HEK293 (cell line): Measurements from ENCODE around the gene RNASE4.

ENCODE experiments used
- GLIS1 ChIP-seq: fragments of 450-650 bp; formaldehyde crosslinking; IDR thresholded peaks from 2 replicates; pipeline ENCODE4 v1.5.1; 2016; ENCODE audit warnings: missing biosample characterization, missing genetic modification characterization
- INSM2 ChIP-seq: fragments of 450-650 bp; formaldehyde crosslinking; IDR thresholded peaks from 2 replicates; pipeline ENCODE4 v1.5.1; 2016; ENCODE audit warnings: missing biosample characterization, missing genetic modification characterization
- KLF1 ChIP-seq: fragments of 450-650 bp; formaldehyde crosslinking; IDR thresholded peaks from 2 replicates; pipeline ENCODE4 v1.5.1; 2016; ENCODE audit warnings: missing biosample characterization, missing genetic modification characterization
- PRDM1 ChIP-seq: fragments of 450-650 bp; formaldehyde crosslinking; IDR thresholded peaks from 2 replicates; pipeline ENCODE4; 2016; ENCODE audit warnings: missing biosample characterization, missing genetic modification characterization
- RBAK ChIP-seq: fragments of 450-650 bp; formaldehyde crosslinking; IDR thresholded peaks from 2 replicates; pipeline ENCODE4 v1.5.1; 2016; ENCODE audit warnings: missing biosample characterization, missing genetic modification characterization
- SCRT2 ChIP-seq: fragments of 450-650 bp; formaldehyde crosslinking; IDR thresholded peaks from 2 replicates; pipeline ENCODE4 v1.5.1; 2016; ENCODE audit warnings: missing biosample characterization, missing genetic modification characterization
- SP2 ChIP-seq: fragments of 450-650 bp; formaldehyde crosslinking; IDR thresholded peaks from 2 replicates; pipeline ENCODE4 v1.5.1; 2016; ENCODE audit warnings: missing biosample characterization, missing genetic modification characterization
- SP7 ChIP-seq: fragments of 450-650 bp; formaldehyde crosslinking; IDR thresholded peaks from 2 replicates; pipeline ENCODE4 v1.5.1; 2016; ENCODE audit warnings: missing biosample characterization, missing genetic modification characterization
- WT1 ChIP-seq: fragments of 450-650 bp; formaldehyde crosslinking; IDR thresholded peaks from 2 replicates; pipeline ENCODE4 v1.5.1; 2016; ENCODE audit warnings: missing biosample characterization, missing genetic modification characterization
- ZBTB20 ChIP-seq: fragments of 450-650 bp; formaldehyde crosslinking; IDR thresholded peaks from 2 replicates; pipeline ENCODE4 v1.5.1; 2016; ENCODE audit warnings: missing biosample characterization, missing genetic modification characterization
- ZBTB8A ChIP-seq: fragments of 450-650 bp; formaldehyde crosslinking; IDR thresholded peaks from 2 replicates; pipeline ENCODE4 v1.5.1; 2016; ENCODE audit warnings: missing biosample characterization, missing genetic modification characterization
- ZNF133 ChIP-seq: fragments of 450-650 bp; formaldehyde crosslinking; IDR thresholded peaks from 2 replicates; pipeline ENCODE4 v1.5.1; 2016; ENCODE audit warnings: missing biosample characterization, missing genetic modification characterization
- ZNF138 ChIP-seq: fragments of 450-650 bp; formaldehyde crosslinking; IDR thresholded peaks from 2 replicates; pipeline ENCODE4 v1.5.1; 2016; ENCODE audit warnings: missing biosample characterization, missing genetic modification characterization, borderline replicate concordance
- ZNF146 ChIP-seq: fragments of 450-650 bp; formaldehyde crosslinking; IDR thresholded peaks from 2 replicates; pipeline ENCODE4 v1.5.1; 2016; ENCODE audit warnings: missing biosample characterization, missing genetic modification characterization
- ZNF155 ChIP-seq: fragments of 450-650 bp; formaldehyde crosslinking; IDR thresholded peaks from 2 replicates; pipeline ENCODE4 v1.5.1; 2016; ENCODE audit warnings: missing biosample characterization, missing genetic modification characterization
- ZNF221 ChIP-seq: fragments of 450-650 bp; formaldehyde crosslinking; IDR thresholded peaks from 2 replicates; pipeline ENCODE4 v1.5.1; 2017; ENCODE audit warnings: missing biosample characterization, missing genetic modification characterization, borderline replicate concordance
- ZNF24 ChIP-seq: fragments of 450-650 bp; formaldehyde crosslinking; IDR thresholded peaks from 2 replicates; pipeline ENCODE4 v1.5.1; 2016; ENCODE audit warnings: missing biosample characterization, missing genetic modification characterization
- ZNF266 ChIP-seq: fragments of 450-650 bp; formaldehyde crosslinking; IDR thresholded peaks from 2 replicates; pipeline ENCODE4 v1.5.1; 2016; ENCODE audit warnings: missing biosample characterization, missing genetic modification characterization, low read depth
- ZNF311 ChIP-seq: fragments of 450-650 bp; formaldehyde crosslinking; IDR thresholded peaks from 2 replicates; pipeline ENCODE4 v1.5.1; 2017; ENCODE audit warnings: missing biosample characterization, missing genetic modification characterization, borderline replicate concordance
- ZNF335 ChIP-seq: fragments of 450-650 bp; formaldehyde crosslinking; conservative IDR thresholded peaks from 2 replicates; pipeline ENCODE4 v1.5.1; 2016; ENCODE audit warnings: missing biosample characterization, missing genetic modification characterization
- ZNF341 ChIP-seq: fragments of 450-650 bp; formaldehyde crosslinking; IDR thresholded peaks from 2 replicates; pipeline ENCODE4; 2016; ENCODE audit warnings: low read depth, missing biosample characterization, missing genetic modification characterization
- ZNF394 ChIP-seq: fragments of 450-650 bp; formaldehyde crosslinking; IDR thresholded peaks from 2 replicates; pipeline ENCODE4 v1.5.1; 2016; ENCODE audit warnings: missing biosample characterization, missing genetic modification characterization, mild to moderate bottlenecking, moderate library complexity, borderline replicate concordance
- ZNF501 ChIP-seq: fragments of 450-650 bp; formaldehyde crosslinking; IDR thresholded peaks from 2 replicates; pipeline ENCODE4 v1.5.1; 2016; ENCODE audit warnings: missing biosample characterization, missing genetic modification characterization
- ZNF514 ChIP-seq: fragments of 450-650 bp; formaldehyde crosslinking; IDR thresholded peaks from 2 replicates; pipeline ENCODE4 v1.5.1; 2016; ENCODE audit warnings: missing biosample characterization, missing genetic modification characterization
- ZNF530 ChIP-seq: fragments of 450-650 bp; formaldehyde crosslinking; IDR thresholded peaks from 2 replicates; pipeline ENCODE4 v1.5.1; 2016; ENCODE audit warnings: low read depth, missing biosample characterization, missing genetic modification characterization
- ZNF544 ChIP-seq: fragments of 450-650 bp; formaldehyde crosslinking; IDR thresholded peaks from 2 replicates; pipeline ENCODE4 v1.5.0; 2017; ENCODE audit warnings: missing biosample characterization, missing genetic modification characterization
- ZNF571 ChIP-seq: fragments of 450-650 bp; formaldehyde crosslinking; IDR thresholded peaks from 2 replicates; pipeline ENCODE4 v1.5.0; 2017; ENCODE audit warnings: missing biosample characterization, missing genetic modification characterization
- ZNF596 ChIP-seq: fragments of 450-650 bp; IDR thresholded peaks from 2 replicates; pipeline ENCODE4 v1.5.0; 2018; ENCODE audit warnings: missing biosample characterization, mild to moderate bottlenecking, missing genetic modification characterization, moderate library complexity
- ZNF600 ChIP-seq: fragments of 450-650 bp; formaldehyde crosslinking; IDR thresholded peaks from 2 replicates; pipeline ENCODE4 v1.5.1; 2016; ENCODE audit warnings: missing biosample characterization, missing genetic modification characterization
- ZNF629 ChIP-seq: fragments of 450-650 bp; formaldehyde crosslinking; IDR thresholded peaks from 2 replicates; pipeline ENCODE4 v1.5.1; 2017; ENCODE audit warnings: missing biosample characterization, missing genetic modification characterization
- ZNF664 ChIP-seq: fragments of 450-650 bp; formaldehyde crosslinking; IDR thresholded peaks from 2 replicates; pipeline ENCODE4 v1.5.1; 2016; ENCODE audit warnings: missing biosample characterization, missing genetic modification characterization
- ZNF701 ChIP-seq: fragments of 450-650 bp; formaldehyde crosslinking; IDR thresholded peaks from 2 replicates; pipeline ENCODE4 v1.5.1; 2016; ENCODE audit warnings: missing biosample characterization, missing genetic modification characterization
- ZNF76 ChIP-seq: fragments of 450-650 bp; formaldehyde crosslinking; IDR thresholded peaks from 2 replicates; pipeline ENCODE4; 2016; ENCODE audit warnings: low read depth, missing biosample characterization, missing genetic modification characterization, borderline replicate concordance
- ZNF776 ChIP-seq: fragments of 450-650 bp; formaldehyde crosslinking; IDR thresholded peaks from 2 replicates; pipeline ENCODE4 v1.5.0; 2017; ENCODE audit warnings: missing biosample characterization, missing genetic modification characterization, borderline replicate concordance
- ZNF792 ChIP-seq: fragments of 450-650 bp; formaldehyde crosslinking; IDR thresholded peaks from 2 replicates; pipeline ENCODE4 v1.5.1; 2016; ENCODE audit warnings: missing biosample characterization, missing genetic modification characterization
- ZNF837 ChIP-seq: fragments of 450-650 bp; formaldehyde crosslinking; IDR thresholded peaks from 2 replicates; pipeline ENCODE4 v1.5.1; 2016; ENCODE audit warnings: missing biosample characterization, missing genetic modification characterization
- ZSCAN16 ChIP-seq: fragments of 450-650 bp; formaldehyde crosslinking; IDR thresholded peaks from 2 replicates; pipeline ENCODE4 v1.5.1; 2016; ENCODE audit warnings: missing biosample characterization, missing genetic modification characterization
- TF ChIP-seq, protein P1 (sequence below): fragments of 450-650 bp; formaldehyde crosslinking; IDR thresholded peaks from 2 replicates; pipeline ENCODE4 v1.5.1; 2017; ENCODE audit warnings: missing biosample characterization, missing genetic modification characterization
- TF ChIP-seq, protein P2 (sequence below): fragments of 450-650 bp; formaldehyde crosslinking; IDR thresholded peaks from 2 replicates; pipeline ENCODE4 v1.5.1; 2016; ENCODE audit warnings: missing biosample characterization, missing genetic modification characterization

The RNASE4 gene

DNA sequence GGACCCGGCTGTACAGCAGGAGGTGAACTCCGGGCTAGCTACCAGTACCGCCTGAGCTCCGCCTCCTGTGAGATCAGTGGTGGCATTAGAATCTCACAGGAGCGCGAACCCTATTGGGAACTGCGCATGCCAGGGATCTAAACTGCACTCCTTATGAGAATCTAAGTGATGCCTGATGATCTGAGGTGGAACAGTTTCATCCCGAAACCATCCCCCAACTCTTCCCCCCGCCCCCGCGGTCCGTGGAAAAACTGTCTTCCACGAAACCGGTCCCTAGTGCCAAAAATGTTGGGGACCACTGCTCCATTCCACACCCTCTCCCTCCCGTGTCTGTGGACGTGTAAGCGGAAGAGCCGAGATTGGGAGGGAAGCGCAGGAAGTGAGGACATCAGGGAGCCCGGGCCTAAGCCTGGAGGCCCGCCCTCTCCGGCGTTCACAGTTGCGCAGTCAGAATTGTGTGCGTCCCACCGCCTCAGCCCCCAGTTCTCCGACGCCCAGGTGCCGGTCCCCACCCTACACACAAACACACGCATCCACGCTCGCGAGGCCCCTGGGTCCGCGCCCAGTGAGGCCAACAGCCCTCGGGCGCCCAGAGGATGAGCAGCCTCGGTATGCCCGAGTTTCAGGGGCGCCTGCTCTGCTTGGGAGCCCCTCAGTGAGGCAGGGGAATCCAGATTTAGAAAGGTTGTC is 1.8 kb upstream of the RNASE4 start (continued):
- TF ChIP-seq RBAK (tag by site-specific recombination), result no peak
- TF ChIP-seq SP7 (tag by site-specific recombination), result peak; percentile 41; the same call in 1 of the 2 replicates
- TF ChIP-seq ZNF544 (tag by site-specific recombination), result no peak
- TF ChIP-seq ZNF394 (tag by site-specific recombination), result no peak
- TF ChIP-seq INSM2 (tag by site-specific recombination), result peak; percentile 72
- TF ChIP-seq SP2 (tag by site-specific recombination), result peak; percentile 77
- TF ChIP-seq ZNF24 (tag by site-specific recombination), result peak; percentile 42
- TF ChIP-seq ZNF530 (tag by site-specific recombination), result peak; percentile 93; the same call in 1 of the 2 replicates
- TF ChIP-seq ZNF629 (tag by site-specific recombination), result peak; percentile 77
- peak; percentile 77; the same call in 1 of the 2 replicates for TF ChIP-seq ZNF501 (tag by site-specific recombination)
- no peak for TF ChIP-seq PRDM1 (tag by site-specific recombination)
- no peak for TF ChIP-seq ZNF701 (tag by site-specific recombination)
- peak; percentile 92 for TF ChIP-seq ZNF600
- TF ChIP-seq ZSCAN16 (tag by site-specific recombination), result no peak
- TF ChIP-seq ZNF146 (tag by site-specific recombination), result 0 out of 2 replicates have a peak, but pooled peaks have one; percentile 3
- TF ChIP-seq GLIS1 (tag by site-specific recombination), result peak; percentile 70
- no peak for TF ChIP-seq ZNF514
- peak; percentile 98 for TF ChIP-seq ZNF341 (tag by site-specific recombination)
- TF ChIP-seq ZNF138 (tag by site-specific recombination), result no peak
- TF ChIP-seq, protein P1, sequence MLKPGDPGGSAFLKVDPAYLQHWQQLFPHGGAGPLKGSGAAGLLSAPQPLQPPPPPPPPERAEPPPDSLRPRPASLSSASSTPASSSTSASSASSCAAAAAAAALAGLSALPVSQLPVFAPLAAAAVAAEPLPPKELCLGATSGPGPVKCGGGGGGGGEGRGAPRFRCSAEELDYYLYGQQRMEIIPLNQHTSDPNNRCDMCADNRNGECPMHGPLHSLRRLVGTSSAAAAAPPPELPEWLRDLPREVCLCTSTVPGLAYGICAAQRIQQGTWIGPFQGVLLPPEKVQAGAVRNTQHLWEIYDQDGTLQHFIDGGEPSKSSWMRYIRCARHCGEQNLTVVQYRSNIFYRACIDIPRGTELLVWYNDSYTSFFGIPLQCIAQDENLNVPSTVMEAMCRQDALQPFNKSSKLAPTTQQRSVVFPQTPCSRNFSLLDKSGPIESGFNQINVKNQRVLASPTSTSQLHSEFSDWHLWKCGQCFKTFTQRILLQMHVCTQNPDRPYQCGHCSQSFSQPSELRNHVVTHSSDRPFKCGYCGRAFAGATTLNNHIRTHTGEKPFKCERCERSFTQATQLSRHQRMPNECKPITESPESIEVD (tag by site-specific recombination), result no peak
- no peak for TF ChIP-seq ZNF792 (tag by site-specific recombination)
- peak; percentile 45; the same call in 1 of the 2 replicates for TF ChIP-seq WT1 (tag by site-specific recombination)
- TF ChIP-seq KLF1, result peak; percentile 41
- TF ChIP-seq ZNF571, result no peak
- TF ChIP-seq ZNF155 (tag by site-specific recombination), result no peak
- TF ChIP-seq ZNF776 (tag by site-specific recombination), result no peak
- TF ChIP-seq ZNF311 (tag by site-specific recombination), result no peak
- TF ChIP-seq SCRT2 (tag by site-specific recombination), result no peak
- TF ChIP-seq, protein P2, sequence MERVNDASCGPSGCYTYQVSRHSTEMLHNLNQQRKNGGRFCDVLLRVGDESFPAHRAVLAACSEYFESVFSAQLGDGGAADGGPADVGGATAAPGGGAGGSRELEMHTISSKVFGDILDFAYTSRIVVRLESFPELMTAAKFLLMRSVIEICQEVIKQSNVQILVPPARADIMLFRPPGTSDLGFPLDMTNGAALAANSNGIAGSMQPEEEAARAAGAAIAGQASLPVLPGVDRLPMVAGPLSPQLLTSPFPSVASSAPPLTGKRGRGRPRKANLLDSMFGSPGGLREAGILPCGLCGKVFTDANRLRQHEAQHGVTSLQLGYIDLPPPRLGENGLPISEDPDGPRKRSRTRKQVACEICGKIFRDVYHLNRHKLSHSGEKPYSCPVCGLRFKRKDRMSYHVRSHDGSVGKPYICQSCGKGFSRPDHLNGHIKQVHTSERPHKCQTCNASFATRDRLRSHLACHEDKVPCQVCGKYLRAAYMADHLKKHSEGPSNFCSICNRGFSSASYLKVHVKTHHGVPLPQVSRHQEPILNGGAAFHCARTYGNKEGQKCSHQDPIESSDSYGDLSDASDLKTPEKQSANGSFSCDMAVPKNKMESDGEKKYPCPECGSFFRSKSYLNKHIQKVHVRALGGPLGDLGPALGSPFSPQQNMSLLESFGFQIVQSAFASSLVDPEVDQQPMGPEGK (tag by site-specific recombination), result peak; percentile 91
- no peak for TF ChIP-seq ZNF133
- TF ChIP-seq ZNF266 (tag by site-specific recombination), result no peak
- no peak for TF ChIP-seq ZNF837 (tag by site-specific recombination)
- no peak for TF ChIP-seq ZNF76 (tag by site-specific recombination)
- TF ChIP-seq ZNF335 (tag by site-specific recombination), result peak; percentile 93
- no peak for TF ChIP-seq ZNF596 (tag by site-specific recombination)
- TF ChIP-seq ZBTB20 (tag by site-specific recombination), result peak; percentile 97
- TF ChIP-seq ZNF664, result no peak
- no peak for TF ChIP-seq ZNF221 (tag by site-specific recombination)
- TF ChIP-seq ZBTB8A (tag by site-specific recombination), result peak; percentile 89
